Effector CD8-positive, alpha-beta T cell (primary cell): ENCODE results near the gene XXYLT1.

ENCODE experiments used
- DNase-seq: peaks from one replicate; lab custom pipeline; 2025; lab: John Stamatoyannopoulos, UW

Gene XXYLT1

GRCh38 chr3:195184716-195185421, 86.1 kb downstream of the XXYLT1 start:
- no peak for DNase-seq

GRCh38 chr3:195183071-195183776, 87.7 kb downstream of the XXYLT1 start:
- DNase-seq, result no peak

GRCh38 chr3:195182470-195182795, 88.5 kb downstream of the XXYLT1 start:
- no peak for DNase-seq

GRCh38 chr3:195181741-195182469, 89.1 kb downstream of the XXYLT1 start:
- no peak for DNase-seq

- DNase-seq, result no peak
Measured at GRCh38 chr3:195181113-195181498, 89.9 kb downstream of the XXYLT1 start.

- no peak for DNase-seq
Measured at GRCh38 chr3:195180490-195181112, 90.4 kb downstream of the XXYLT1 start.

GRCh38 chr3:195179776-195180489, 91.0 kb downstream of the XXYLT1 start:
- no peak for DNase-seq

GRCh38 chr3:195178124-195178910, 92.6 kb downstream of the XXYLT1 start:
- DNase-seq, result no peak

GRCh38 chr3:195177422-195178123, 93.4 kb downstream of the XXYLT1 start:
- DNase-seq, result no peak

- DNase-seq, result no peak
Measured at GRCh38 chr3:195176776-195177175, 94.2 kb downstream of the XXYLT1 start.

- no peak for DNase-seq
Measured at GRCh38 chr3:195175476-195176337, 95.3 kb downstream of the XXYLT1 start.

- DNase-seq, result no peak
Measured at GRCh38 chr3:195175076-195175475, 95.9 kb downstream of the XXYLT1 start.

- DNase-seq, result no peak
Measured at GRCh38 chr3:195173657-195174056, 97.3 kb downstream of the XXYLT1 start.

- DNase-seq, result no peak
Measured at GRCh38 chr3:195172896-195173295, 98.1 kb downstream of the XXYLT1 start.

- DNase-seq, result no peak
Measured at GRCh38 chr3:195172039-195172684, 98.8 kb downstream of the XXYLT1 start.

GRCh38 chr3:195171093-195171873, 99.7 kb downstream of the XXYLT1 start:
- no peak for DNase-seq

GRCh38 chr3:195170496-195170895, 100.5 kb downstream of the XXYLT1 start:
- DNase-seq, result no peak

GRCh38 chr3:195169011-195169649, 101.8 kb downstream of the XXYLT1 start:
- no peak for DNase-seq
